Sigmoid colon (tissue), 7 donors: ENCODE measurements around the gene CETN3. TPM values are rescaled to one million over a fixed set of nuclear protein-coding genes. Genes with fewer than 3 reads are reported as not detected.

Experiments
- DNase-seq: peaks from one replicate; pipeline ENCODE4 v3.0.0-alpha.2; 2019
- H3K27ac ChIP-seq, 4 donors: fragments of 200-600 bp; sonication (generic); one replicate each; pipeline ENCODE4 v1.5.1; 2016 to 2019; ENCODE audit warnings: mild to moderate bottlenecking in 1 of 4
- H3K27me3 ChIP-seq, 3 donors: fragments of 200-600 bp; sonication (generic); one replicate each; pipeline ENCODE4 v1.5.1; 2019; ENCODE audit warnings: mild to moderate bottlenecking in 1 of 3
- H3K36me3 ChIP-seq, 4 donors: fragments of 200-600 bp; sonication (generic); one replicate each; pipeline ENCODE4 v1.5.1; 2016 to 2019
- H3K4me1 ChIP-seq, 4 donors: fragments of 200-600 bp; sonication (generic); one replicate each; pipeline ENCODE4 v1.5.1; 2017 to 2019
- H3K4me3 ChIP-seq, 4 donors: fragments of 200-600 bp; sonication (generic); one replicate each; pipeline ENCODE4 v1.5.1; 2017 to 2019; ENCODE audit warnings: mild to moderate bottlenecking in 2 of 4, moderate library complexity in 1 of 4
- H3K9me3 ChIP-seq, 4 donors: fragments of 200-600 bp in 3 of 4; sonication (generic) in 3 of 4; one replicate each; pipeline versions ENCODE4 v1.5.1 to v1.6.1; 2013 to 2019
- CTCF ChIP-seq, 4 experiments: fragments of 450-650 bp in 3 of 4; fragments of 200-600 bp in 1 of 4; IDR thresholded peaks; one replicate each; pipeline ENCODE4 v1.5.1; 2016 to 2019; ENCODE audit warnings: antibody characterized with exemption in 4 of 4, mild to moderate bottlenecking in 3 of 4, moderate library complexity in 2 of 4
- EP300 ChIP-seq, 4 donors: sonication (generic); formaldehyde crosslinking; IDR thresholded peaks; one replicate each; pipeline ENCODE4 v1.6.1; 2017; ENCODE audit warnings: antibody characterized with exemption in 4 of 4
- POLR2A ChIP-seq, 2 donors: fragments of 450-650 bp; IDR thresholded peaks; one replicate each; pipeline ENCODE4 v1.6.1; 2016; ENCODE audit warnings: antibody characterized with exemption in 2 of 2, mild to moderate bottlenecking in 2 of 2, moderate library complexity in 2 of 2
- POLR2AphosphoS5 ChIP-seq, 4 donors: sonication (generic); formaldehyde crosslinking; IDR thresholded peaks; one replicate each; pipeline ENCODE4 v1.6.1; 2017; ENCODE audit warnings: antibody characterized with exemption in 4 of 4
- WGBS, 2 donors: extraction: QIAGEN DNeasy Blood & Tissue Kit; methylation state at CpG; one replicate each; pipeline ENCODE4 v1.1.7; 2013; 5-methylcytosine and 5-hydroxymethylcytosine counted together
- intact Hi-C: fragments of 100-400 bp; cut with DNase I; formaldehyde crosslinking; loops from one replicate; pipeline ENCODE4 v1.15.1; 2023
- polyA plus RNA-seq, 3 donors: library from polyadenylated mRNA; stranded (reverse); fragments of 200-250 nt; gene quantifications; one replicate each; pipeline ENCODE4 v1.2.3, GENCODE V29; 2013
- total RNA-seq, 4 donors: library from RNA; depleted of rRNA; stranded (reverse); fragments of >200 nt; gene quantifications; one replicate each; pipeline ENCODE4 v1.1.0, GENCODE V29; 2016
- donor health status: healthy with polysubstance abuse.
- donor health status: Bipolar disorder and iron deficiency.
- donor health status: healthy.

Gene CETN3
- total and polyA plus RNA-seq, 7 donors: 2.8 to 36.0 (median 13.2) TPM

- no peaks in the 10 kb centered on the region for H3K4me1 ChIP-seq
- H3K36me3 ChIP-seq: no peaks in the 10 kb centered on the region
- H3K9me3 ChIP-seq: no peaks in the 10 kb centered on the region
- TF ChIP-seq CTCF (IDR thresholded peaks at IDR 0.05) (no peak), POLR2AphosphoS5 (IDR thresholded peaks at IDR 0.05) (no peak), EP300 (IDR thresholded peaks at IDR 0.05) (no peak), POLR2A (IDR thresholded peaks at IDR 0.05) (no peak)
- H3K4me3 ChIP-seq: no peak overlapping the region
- H3K27ac ChIP-seq: no peak overlapping the region
- no peaks in the 10 kb centered on the region for H3K27me3 ChIP-seq
- no peak for DNase-seq
- intact Hi-C loops: no loop called here
Measured at GRCh38 chr5:90437663-90438062, 28.1 kb upstream of the CETN3 start.

- DNase-seq: no peak
Measured at GRCh38 chr5:90434116-90434714, 24.7 kb upstream of the CETN3 start.

GRCh38 chr5:90424245-90424644, 14.7 kb upstream of the CETN3 start:
- 86 to 100% methylated on average over 1 of the region's 1 CpG for WGBS, 2 donors
- Histone ChIP-seq H3K9me3 (no peaks in the 10 kb centered on the region), H3K27me3 (no peaks in the 10 kb centered on the region), H3K27ac (no peak overlapping the region), H3K4me1 (no peaks in the 10 kb centered on the region), H3K4me3 (no peak overlapping the region), H3K36me3 (no peaks in the 10 kb centered on the region)
- TF ChIP-seq POLR2A (IDR thresholded peaks at IDR 0.05): no peak
- TF ChIP-seq EP300 (IDR thresholded peaks at IDR 0.05): no peak
- TF ChIP-seq POLR2AphosphoS5 (IDR thresholded peaks at IDR 0.05): no peak
- no peak for TF ChIP-seq CTCF (IDR thresholded peaks at IDR 0.05)
- intact Hi-C loops: no loop called here
- no peak for DNase-seq

More at GRCh38 chr5:90434116-90434714, 24.7 kb upstream of the CETN3 start:
- Histone ChIP-seq H3K4me3 (no peak overlapping the region), H3K27me3 (no peaks in the 10 kb centered on the region), H3K4me1 (no peaks in the 10 kb centered on the region), H3K9me3 (no peaks in the 10 kb centered on the region), H3K36me3 (no peaks in the 10 kb centered on the region), H3K27ac (no peak overlapping the region)
- 51 to 76% methylated on average over 5 of the region's 5 CpGs for WGBS, 2 donors
- no peak for TF ChIP-seq POLR2A (IDR thresholded peaks at IDR 0.05)
- TF ChIP-seq EP300 (IDR thresholded peaks at IDR 0.05): no peak
- TF ChIP-seq CTCF (IDR thresholded peaks at IDR 0.05): peak in 3 of 4 experiments; percentile 25 to 54 (median 28)
- intact Hi-C loops: no loop called here

- intact Hi-C loops: no loop called here
- no peak for DNase-seq
- Histone ChIP-seq H3K36me3 (no peaks in the 10 kb centered on the region), H3K4me3 (no peak overlapping the region), H3K27me3 (no peaks in the 10 kb centered on the region), H3K4me1 (no peaks in the 10 kb centered on the region), H3K27ac (no peak overlapping the region), H3K9me3 (no peaks in the 10 kb centered on the region)
- 22 to 50% methylated on average over 4 of the region's 4 CpGs for WGBS, 2 donors
- no peak for TF ChIP-seq EP300 (IDR thresholded peaks at IDR 0.05)
- no peak for TF ChIP-seq POLR2A (IDR thresholded peaks at IDR 0.05)
- no peak for TF ChIP-seq CTCF (IDR thresholded peaks at IDR 0.05)
- TF ChIP-seq POLR2AphosphoS5 (IDR thresholded peaks at IDR 0.05): no peak
Measured at GRCh38 chr5:90421136-90421535, 11.6 kb upstream of the CETN3 start.

- no peak for TF ChIP-seq POLR2A (IDR thresholded peaks at IDR 0.05)
- TF ChIP-seq POLR2AphosphoS5 (IDR thresholded peaks at IDR 0.05): no peak
- TF ChIP-seq CTCF (IDR thresholded peaks at IDR 0.05): no peak
- TF ChIP-seq EP300 (IDR thresholded peaks at IDR 0.05): no peak
- DNase-seq: no peak
- H3K9me3 ChIP-seq: no peaks in the 10 kb centered on the region
- no peaks in the 10 kb centered on the region for H3K4me1 ChIP-seq
- no peak overlapping the region for H3K4me3 ChIP-seq
- H3K27ac ChIP-seq: no peak overlapping the region
- H3K36me3 ChIP-seq: no peaks in the 10 kb centered on the region
- 83 to 90% methylated on average over 1 of the region's 1 CpG for WGBS, 2 donors
- H3K27me3 ChIP-seq: no peaks in the 10 kb centered on the region
- intact Hi-C loops: no loop called here
Measured at GRCh38 chr5:90418214-90418613, 8.7 kb upstream of the CETN3 start.
